ENCODE data around the gene CELF2.

CELF2 gene

GRCh38 chr10:11230498-11231167 lies 213.0 kb downstream of the CELF2 start:
- no peak for FAIRE-seq

- FAIRE-seq, result no peak
Measured at GRCh38 chr10:11231285-11231684, 213.6 kb downstream of the CELF2 start.

- no peak for FAIRE-seq
Measured at GRCh38 chr10:11232222-11232961, 214.7 kb downstream of the CELF2 start.

GRCh38 chr10:11234857-11235531 lies 217.3 kb downstream of the CELF2 start:
- FAIRE-seq, result no peak

- no peak for FAIRE-seq
Measured at GRCh38 chr10:11235771-11236170, 218.1 kb downstream of the CELF2 start.

GRCh38 chr10:11236234-11236633 lies 218.6 kb downstream of the CELF2 start:
- FAIRE-seq, result no peak

GRCh38 chr10:11237571-11237970 lies 219.9 kb downstream of the CELF2 start:
- no peak for FAIRE-seq

GRCh38 chr10:11238893-11239292 lies 221.2 kb downstream of the CELF2 start:
- no peak for FAIRE-seq

GRCh38 chr10:11240641-11241040 lies 223.0 kb downstream of the CELF2 start:
- no peak for FAIRE-seq

- no peak for FAIRE-seq
Measured at GRCh38 chr10:11242443-11243387, 225.0 kb downstream of the CELF2 start.

- no peak for FAIRE-seq
Measured at GRCh38 chr10:11243425-11244222, 226.0 kb downstream of the CELF2 start.

GRCh38 chr10:11245095-11245479 lies 227.4 kb downstream of the CELF2 start:
- no peak for FAIRE-seq

GRCh38 chr10:11245510-11245909 lies 227.8 kb downstream of the CELF2 start:
- FAIRE-seq, result no peak

GRCh38 chr10:11245981-11246590 lies 228.4 kb downstream of the CELF2 start:
- no peak for FAIRE-seq

- FAIRE-seq, result no peak
Measured at GRCh38 chr10:11246752-11247467, 229.2 kb downstream of the CELF2 start.

GRCh38 chr10:11249152-11249807 lies 231.6 kb downstream of the CELF2 start:
- FAIRE-seq, result no peak

- no peak for FAIRE-seq
Measured at GRCh38 chr10:11249808-11250195, 232.1 kb downstream of the CELF2 start.

- FAIRE-seq, result no peak
Measured at GRCh38 chr10:11250304-11250703, 232.6 kb downstream of the CELF2 start.

- FAIRE-seq, result no peak
Measured at GRCh38 chr10:11252887-11253286, 235.2 kb downstream of the CELF2 start.

- no peak for FAIRE-seq
Measured at GRCh38 chr10:11253385-11254002, 235.8 kb downstream of the CELF2 start.

Data from TTC549 (cell line).